ENCODE results near the gene WWOX.
"Not testable (repeated sequence)": the region's sequence is repeated elsewhere in the genome, so short reads cannot be mapped to it uniquely, and the experiment has no call there.

Gene WWOX

DNA sequence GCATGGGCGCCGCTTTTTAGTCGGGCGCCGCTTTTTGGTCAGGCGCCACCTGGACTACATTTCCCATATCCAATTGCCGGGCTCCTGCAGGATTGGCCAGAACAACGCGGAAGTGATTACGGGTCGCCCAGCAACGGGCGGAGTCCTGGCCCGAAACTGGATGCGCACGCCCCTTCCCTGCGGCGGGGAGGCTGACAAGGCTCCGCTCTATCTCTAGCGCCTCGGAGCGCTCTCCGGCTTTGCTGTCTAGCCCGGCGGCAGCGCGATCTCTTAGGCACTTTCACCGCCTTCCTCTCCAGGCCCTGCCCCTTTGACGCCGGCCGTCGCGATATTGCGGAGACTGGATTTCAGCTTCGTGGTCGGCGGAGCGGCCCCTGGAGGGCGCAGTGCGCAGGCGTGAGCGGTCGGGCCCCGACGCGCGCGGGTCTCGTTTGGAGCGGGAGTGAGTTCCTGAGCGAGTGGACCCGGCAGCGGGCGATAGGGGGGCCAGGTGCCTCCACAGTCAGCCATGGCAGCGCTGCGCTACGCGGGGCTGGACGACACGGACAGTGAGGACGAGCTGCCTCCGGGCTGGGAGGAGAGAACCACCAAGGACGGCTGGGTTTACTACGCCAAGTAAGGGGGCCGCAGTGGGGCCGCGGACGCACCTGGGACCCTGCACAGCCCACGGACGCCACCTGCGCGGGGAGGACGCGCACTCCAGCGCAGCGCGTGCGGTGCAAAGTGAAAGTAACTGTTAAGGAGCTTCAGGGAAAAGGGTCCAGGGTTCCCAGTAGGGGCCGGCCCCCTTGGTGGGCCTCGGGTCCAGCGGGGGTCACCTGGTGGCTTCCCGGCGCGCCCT lies at the start of gene WWOX:
TSS of gene WWOX (plus strand) at position 384 of the 841 bp plus-strand sequence.
- peak within 1 kb of the TSS; percentile 95 for H3K4me3 ChIP-seq (ENCODE audit: low read depth, low read length)

DNA sequence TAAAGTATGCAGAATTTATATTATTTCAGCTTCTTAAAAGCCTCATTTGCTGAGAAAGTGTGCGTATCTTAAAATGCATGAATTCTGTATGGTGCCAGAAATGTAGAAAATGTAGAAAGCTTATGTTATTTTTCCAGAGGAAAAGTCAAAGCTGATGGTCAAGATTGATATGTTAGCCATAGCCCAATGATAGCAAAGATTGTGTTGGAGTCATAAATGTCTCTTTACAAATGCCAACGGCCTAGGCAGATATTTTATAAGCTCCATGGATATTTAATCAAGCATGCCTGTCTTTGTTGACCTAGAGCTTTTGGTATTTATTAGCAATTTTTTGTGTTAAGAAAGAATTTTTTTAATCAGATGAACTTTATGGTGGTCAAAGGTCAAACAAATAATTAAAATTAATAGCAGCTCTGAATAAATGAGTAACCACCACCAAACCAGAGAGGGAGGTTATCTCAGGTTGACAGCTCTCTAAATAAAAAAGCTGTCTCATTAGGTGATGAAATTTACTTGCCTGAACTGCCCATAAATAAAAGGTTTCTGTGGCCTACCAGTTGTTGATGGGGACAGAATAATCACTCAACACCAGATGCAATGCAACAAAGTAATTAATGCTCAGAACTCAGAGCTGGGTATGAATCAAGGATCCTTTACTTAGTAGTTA lies 48.6 kb upstream of the WWOX start:
- H3K4me3 ChIP-seq (ENCODE audit: low read depth, low read length), result no peak overlapping the region

DNA sequence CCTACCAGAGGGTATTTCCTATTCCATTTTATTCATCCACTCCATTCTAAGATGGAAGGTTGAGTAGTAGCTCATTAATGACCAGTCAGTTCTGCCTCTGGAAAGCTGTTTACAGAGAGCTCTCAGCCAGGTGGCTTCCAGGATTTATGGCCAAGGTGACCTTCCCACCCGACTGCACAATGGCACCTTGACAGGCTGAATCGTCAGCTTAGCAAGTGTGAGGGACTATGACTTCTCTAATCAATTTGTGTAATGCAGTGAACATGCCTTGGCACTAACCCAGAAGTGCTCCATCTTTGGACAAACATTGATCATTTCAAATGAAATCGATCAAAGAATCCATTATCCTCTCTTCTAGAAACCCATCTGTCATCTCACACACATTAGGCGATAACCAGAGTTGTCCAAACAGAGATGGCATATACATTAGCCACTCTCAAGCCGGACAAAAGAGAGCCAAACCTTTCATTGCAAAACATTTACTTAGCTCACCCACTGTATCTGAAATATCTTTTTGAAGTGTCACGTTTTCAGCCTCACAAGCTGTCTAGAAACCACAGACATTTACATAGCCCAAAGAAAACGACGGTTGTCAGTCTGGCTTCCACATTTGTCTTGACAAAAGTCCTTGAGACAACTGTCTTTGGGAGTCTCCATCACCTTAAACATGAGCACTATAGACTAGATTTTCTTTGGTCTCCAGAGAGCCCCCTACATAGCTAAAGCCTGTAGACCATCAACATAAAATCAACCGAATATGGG lies 41.5 kb upstream of the WWOX start:
- no peak overlapping the region for H3K4me3 ChIP-seq (ENCODE audit: low read depth, low read length)

DNA sequence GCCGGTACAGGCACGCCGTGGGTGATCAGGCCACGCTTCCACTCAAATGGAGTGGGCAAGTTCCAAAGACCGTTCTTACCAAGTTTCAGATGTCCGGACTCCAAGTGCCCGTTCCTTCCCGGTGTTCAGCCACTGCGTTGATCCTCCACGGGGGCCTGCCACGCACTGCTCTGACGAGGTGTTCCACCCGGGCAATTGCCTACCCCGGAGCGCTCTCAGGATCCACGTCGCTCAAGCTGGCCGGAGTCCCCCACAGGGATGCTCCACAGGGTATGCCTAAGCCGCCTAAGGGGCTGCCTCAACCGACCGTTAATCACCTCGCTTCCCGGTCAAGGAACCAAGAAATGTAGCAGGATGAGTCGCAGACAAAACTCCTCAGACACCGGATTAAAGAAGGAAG lies 39.6 kb upstream of the WWOX start:
- H3K4me3 ChIP-seq (ENCODE audit: low read depth, low read length), result not testable (repeated sequence)

DNA sequence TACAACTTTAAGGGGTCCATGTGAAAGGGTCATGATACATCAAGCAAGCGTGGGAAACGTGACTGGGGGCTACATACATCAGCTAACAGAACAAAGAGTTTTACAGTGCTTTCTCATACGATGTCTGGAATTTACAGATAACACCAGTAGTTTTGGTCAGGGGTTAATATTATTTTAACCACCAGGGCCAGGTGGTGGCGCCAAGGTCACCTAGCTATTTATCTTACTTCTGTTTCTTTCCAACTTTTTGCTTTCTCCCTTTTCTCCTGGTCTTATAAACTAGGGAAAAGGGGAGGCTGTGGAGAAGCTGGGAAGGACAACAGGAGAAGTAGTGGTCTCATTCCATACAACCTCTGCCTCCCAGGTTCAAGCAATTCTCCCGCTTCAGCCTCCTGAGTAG lies 39.2 kb upstream of the WWOX start:
- H3K4me3 ChIP-seq (ENCODE audit: low read depth, low read length), result no peak overlapping the region

DNA sequence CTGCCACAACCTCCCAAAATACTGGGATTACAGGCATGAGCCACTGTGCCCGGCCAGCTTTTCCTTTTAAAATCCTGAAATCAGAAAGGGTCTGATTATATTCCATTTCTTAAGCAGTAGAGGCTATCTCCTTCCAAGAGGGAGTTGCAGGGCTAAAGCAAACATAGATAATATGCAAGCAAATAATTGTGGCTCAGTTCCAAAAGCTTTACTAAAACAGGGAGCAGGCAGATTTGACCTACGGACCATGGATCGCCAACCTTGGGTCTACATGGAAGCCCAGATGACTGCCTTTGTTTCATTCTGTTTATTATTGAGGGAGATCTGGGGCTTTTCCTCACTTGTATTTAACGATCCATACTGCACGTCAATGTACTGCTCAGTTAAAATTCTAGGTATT lies 38.6 kb upstream of the WWOX start:
- H3K4me3 ChIP-seq (ENCODE audit: low read depth, low read length), result no peak overlapping the region

DNA sequence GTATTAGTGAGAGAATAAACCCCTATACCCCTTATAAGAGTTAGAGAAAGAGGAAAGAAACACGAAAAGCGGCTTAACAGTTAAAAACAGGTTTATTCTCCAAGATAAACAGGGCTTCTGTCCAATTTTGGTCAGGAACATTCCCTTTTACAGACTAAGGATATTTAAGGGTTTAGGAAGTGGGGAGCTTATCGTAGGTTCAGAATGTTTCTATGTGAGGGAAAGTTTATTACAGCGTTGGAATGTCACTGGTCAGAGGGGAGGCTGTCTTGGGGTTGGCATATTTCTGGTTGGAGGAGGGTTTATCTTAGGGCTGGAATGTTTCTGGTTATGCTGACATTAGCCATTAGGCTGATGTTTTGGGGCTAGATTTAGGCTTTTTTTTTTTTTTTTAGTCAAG lies 34.1 kb upstream of the WWOX start:
- H3K4me3 ChIP-seq (ENCODE audit: low read depth, low read length), result no peak overlapping the region

DNA sequence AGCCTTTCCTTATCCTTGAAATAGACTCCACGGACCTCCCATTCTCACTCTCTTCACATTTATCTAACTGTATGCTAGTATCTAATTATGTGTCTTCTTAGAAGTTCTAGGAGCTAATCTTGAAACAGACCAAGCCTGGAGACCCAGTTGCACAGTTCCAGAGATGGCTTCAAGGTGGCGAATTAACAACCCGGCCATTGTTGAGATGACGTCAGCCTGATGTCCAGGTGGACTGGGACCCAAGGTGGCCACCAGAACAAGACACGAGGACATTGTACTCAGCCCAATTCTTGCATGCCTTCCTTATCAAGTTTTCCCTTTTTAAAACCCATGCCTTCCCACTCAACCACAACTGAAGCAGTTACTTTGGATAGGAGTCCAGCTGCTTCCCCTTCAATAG lies 29.5 kb upstream of the WWOX start:
- no peak overlapping the region for H3K4me3 ChIP-seq (ENCODE audit: low read depth, low read length)

DNA sequence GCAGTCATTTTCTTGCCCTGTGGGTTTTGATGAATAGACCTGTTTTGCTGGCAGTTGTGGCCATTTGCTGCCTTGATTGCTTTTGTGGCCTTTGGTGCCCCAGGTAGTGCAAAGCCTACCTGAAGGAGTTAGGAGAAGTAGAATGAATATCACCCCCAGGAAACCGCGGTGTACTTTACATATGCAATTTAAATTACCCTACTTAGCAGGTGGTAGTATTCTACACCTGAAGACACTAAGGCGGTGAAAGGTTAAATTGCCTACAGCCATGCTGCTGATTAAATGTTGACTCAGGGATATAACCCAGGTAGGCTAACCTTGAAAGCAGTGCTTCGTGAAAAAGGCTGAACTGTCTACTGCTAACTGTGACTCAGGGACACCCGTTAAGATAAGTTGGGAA lies 27.2 kb upstream of the WWOX start:
- H3K4me3 ChIP-seq (ENCODE audit: low read depth, low read length), result no peak overlapping the region

DNA sequence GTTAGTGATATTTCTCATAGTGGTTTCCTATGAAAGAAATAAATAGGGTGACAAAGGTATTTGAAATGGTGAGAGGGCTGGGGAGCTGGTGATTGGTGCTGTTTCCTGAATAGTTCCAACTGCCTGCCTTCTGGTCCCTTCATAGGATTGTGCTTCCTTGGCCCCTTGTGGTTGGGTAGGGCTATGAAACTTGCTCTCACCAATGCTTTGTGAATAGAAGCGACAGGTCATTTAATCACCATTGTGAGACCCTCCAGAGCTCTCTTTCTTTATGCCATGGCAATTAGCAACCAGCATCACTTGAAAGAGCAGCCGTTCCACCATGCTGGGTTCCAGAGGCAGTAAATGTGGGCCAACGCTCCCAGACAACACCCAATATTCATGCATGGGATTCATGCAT lies 23.7 kb upstream of the WWOX start:
- no peak overlapping the region for H3K4me3 ChIP-seq (ENCODE audit: low read depth, low read length)

DNA sequence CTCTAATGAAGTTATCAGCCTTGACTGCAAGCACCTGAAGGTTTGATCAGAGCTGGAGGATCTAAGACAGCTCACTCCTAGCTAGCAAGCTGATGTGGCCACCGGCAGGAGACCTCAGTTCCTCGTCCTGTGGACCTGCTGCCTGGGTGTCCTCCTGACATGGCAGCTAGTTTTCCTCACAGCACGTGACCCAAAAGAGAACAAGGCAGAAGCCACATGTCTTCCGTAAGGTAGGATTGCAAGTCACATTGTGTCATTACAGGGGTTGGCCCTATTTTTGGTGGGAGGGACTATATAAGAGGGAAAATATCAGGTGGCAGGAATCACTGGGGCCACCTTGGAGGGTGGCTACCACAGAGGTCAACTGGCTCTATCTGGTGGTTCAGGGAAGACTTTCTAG lies 18.1 kb upstream of the WWOX start:
- no peak overlapping the region for H3K4me3 ChIP-seq (ENCODE audit: low read depth, low read length)

DNA sequence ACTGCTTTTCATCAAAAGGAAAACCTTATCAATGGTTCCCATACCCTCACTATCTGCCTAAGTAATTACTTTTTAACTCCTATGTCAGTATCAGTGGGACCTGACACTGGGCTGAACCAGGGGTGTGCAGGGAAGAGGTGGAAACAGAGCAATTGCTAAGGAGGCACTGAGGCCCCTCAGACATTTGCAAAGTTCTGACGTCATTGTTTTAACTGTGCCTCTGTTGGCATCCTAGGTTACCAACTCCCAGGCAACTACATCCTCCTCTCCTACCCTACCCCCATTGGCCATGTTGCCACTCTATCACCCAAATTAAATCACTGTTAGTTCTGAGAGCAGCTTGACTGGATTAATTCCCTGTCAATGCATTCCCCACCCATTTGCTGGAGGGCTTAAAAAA lies 8.0 kb upstream of the WWOX start:
- no peak overlapping the region for H3K4me3 ChIP-seq (ENCODE audit: low read depth, low read length)

DNA sequence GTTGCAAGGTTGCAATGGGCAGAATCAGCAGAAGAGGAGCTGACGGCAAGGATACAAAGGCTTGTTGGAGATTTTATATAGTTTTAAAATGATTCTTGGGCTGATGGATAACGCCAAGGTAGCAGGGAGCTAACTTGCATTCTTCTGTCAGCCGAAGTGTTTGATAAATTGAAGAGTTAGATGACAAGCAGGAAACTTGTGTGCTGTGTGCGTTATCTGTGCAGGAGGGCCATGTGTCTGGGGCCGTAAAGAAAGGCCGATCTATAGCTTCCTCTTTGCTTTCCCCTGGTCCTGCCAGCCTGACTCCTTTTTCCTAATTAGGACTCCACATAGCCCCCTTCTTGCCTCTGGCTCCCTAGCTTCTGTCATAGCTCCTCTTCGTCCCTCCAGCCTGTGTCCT lies 6.7 kb upstream of the WWOX start:
- H3K4me3 ChIP-seq (ENCODE audit: low read depth, low read length), result no peak overlapping the region

DNA sequence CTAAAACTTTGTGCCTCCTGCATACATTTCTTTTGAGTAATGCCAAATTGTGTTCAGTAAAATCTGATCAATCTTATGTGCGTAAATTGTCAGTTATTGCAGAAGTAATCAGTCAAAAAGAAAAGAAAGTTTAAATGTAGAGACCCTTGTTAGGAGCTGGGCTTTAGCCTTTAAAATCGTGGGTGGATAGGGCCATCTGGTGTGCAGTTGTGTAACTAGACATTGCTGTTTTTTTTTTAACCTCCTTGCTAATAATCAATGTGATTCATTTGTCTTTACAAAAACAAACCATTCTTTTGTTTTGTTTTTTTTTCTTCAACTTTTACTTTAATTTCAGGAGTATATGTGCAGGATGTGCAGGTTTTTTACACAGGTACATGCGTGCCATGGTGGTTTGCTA lies 5.3 kb upstream of the WWOX start:
- H3K4me3 ChIP-seq (ENCODE audit: low read depth, low read length), result no peak overlapping the region

DNA sequence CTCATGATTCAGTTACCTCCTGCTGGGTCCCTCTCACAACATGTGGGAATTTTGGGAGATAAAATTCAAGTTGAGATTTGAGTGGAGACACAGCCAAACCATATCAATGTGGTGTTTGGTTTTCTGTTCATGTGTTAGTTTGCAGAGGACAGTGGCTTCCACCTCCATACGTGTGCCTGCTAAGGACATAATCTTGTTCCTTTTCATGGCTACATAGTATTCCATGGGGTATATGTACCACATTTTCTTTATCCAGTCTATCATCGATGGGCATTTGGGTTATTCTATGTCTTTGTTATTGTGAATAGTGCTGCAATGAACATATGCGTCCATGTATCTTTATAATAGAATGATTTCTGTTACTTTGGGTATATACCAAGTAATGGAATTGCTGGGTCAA lies 4.5 kb upstream of the WWOX start:
- H3K4me3 ChIP-seq (ENCODE audit: low read depth, low read length), result no peak overlapping the region

DNA sequence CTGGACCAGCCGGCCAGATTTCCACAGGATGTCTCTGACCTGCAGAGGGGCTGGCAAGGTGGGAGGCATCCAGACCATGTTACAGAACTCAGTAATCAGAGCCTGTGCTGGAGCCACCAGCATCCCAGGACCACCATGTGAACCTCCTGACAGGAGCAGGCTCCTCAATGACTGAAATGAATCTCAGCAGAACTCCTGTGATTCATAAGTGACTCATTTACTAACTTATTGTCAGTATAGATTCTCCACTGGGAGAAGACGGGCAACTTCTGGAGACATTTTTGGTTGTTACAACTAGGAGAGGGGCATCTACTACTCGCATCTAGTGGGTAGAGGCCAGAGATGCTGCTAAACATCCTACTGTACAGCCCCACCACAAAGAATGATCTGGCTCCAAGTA lies 3.1 kb upstream of the WWOX start:
- no peak overlapping the region for H3K4me3 ChIP-seq (ENCODE audit: low read depth, low read length)

DNA sequence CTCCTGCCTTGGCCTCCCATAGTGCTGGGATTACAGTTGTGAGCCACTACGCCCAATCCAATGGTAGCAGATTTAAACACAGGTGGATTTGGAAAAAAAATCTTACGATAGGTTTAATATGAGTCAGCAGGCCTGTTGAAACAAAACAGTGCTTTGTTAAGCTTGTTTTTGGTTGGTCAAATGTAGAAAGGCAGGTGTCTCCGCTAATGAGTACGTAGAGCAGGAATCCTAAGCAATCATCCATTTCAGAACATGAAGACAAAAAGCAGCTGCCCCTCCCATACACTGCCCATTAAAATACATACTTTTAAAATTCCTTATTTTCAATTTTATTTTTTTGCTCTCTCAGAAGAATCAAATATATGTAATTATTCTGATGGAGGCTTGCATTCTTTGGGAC lies 1.9 kb upstream of the WWOX start:
- H3K4me3 ChIP-seq (ENCODE audit: low read depth, low read length), result no peak overlapping the region

DNA sequence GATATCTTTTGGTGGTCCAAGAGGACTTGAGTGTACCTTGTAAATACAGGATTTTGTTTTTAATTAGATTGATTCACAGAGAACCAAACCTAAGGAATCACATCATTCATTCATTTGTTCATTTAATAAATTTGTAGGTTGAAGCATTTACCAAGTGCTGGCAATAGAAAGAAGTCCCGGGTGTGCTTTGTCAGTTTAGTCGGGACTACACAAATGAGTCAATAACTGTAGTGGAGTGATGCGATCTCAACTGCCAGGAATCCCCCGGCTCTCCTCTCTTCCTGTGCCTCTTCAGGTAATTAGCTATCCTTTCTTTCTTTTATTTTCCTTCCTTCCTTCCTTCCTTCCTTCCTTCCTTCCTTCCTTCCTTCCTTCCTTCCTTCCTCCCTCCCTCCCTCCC lies 1.4 kb upstream of the WWOX start:
- no peak overlapping the region for H3K4me3 ChIP-seq (ENCODE audit: low read depth, low read length)

DNA sequence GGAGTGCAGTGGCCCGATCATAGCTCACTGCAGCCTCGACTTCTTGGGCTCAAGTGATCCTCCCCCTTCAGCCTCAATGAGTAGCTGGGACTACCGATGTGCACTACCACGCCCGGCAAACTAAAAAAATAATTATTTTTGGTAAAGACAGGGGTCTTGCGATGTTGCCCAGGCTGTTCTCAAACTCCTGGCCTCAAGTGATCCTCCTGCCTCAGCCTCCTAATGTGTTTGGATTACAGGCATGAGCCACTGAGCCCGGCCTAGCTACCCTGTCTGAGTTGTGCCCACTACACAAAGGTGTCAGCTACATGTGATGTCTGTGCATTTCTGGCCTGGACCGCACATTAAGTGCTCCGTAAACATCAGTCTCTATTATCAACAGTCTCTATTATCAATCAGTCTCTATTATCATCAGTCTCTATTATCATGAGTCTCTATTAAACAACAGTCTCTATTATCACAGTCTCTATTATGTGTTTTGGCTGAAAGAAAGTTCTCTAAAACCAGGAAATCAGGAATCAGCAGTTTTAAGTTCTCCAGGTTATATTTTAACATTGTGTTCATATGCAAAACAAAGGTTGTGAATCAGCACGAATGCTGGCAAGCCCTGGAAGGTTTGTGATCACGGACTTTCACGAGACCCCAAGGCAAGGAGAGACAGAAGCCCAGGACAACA lies 721 bp upstream of the WWOX start:
- peak overlapping the region; percentile 95 for H3K4me3 ChIP-seq (ENCODE audit: low read depth, low read length)

DNA sequence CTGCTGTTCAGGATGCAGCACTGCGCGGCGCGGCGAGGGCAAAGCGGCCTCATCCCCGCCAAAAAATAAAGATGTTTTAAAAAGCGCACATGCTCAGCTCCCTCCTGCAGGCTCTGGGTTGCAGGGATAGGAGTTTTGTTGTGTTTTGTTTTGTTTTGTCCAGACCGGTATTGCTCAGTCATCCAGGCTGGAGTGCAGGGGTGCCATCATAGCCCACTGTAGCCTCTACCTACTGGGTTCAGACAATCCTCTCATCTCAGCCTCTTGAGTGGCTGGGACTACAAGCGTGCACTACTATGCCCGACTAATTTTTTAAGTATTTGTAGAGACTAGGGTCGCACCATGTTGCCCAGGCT lies 636 bp downstream of the WWOX start:
- peak overlapping the region; percentile 95 for H3K4me3 ChIP-seq (ENCODE audit: low read depth, low read length)

DNA sequence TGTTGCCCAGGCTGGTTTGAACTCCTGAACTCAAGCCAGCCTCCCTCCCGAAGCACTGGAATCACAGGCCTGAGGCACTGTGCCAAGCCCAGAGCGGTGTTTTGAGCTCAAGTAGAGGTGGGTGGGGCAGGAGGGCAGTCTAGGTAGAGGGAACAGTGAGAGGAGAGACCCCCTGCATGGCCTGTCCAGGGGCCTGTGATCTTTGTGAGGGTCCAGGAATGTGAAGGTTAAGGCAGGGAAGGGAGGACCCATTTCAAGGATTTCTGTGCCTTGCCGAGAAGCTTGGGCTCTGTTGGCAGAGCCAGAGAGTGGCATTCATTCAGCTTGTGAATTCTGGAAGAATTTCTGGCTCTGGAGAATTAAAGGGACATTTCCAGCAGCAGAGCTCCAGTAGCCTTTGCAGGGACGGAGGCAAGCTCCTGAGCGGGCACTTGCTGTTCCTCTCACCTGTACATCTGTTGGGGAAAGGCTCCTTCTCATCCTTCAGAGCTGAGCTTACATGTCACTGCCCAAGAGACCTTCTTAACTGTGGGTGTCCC lies 2.7 kb downstream of the WWOX start:
- no peak overlapping the region for H3K4me3 ChIP-seq (ENCODE audit: low read depth, low read length)
